Activated naive CD8-positive, alpha-beta T cell treated with anti-CD3 and anti-CD28 coated beads, Interleukin-2, amount 50 U/mL, for 16 hours (primary cell): ENCODE measurements around the gene TFF3.

Experiments
- DNase-seq: peaks from one replicate; pipeline ENCODE4 v3.0.0-alpha.2; 2020; ENCODE audit warnings: low read depth, low spot score

Gene TFF3

DNA sequence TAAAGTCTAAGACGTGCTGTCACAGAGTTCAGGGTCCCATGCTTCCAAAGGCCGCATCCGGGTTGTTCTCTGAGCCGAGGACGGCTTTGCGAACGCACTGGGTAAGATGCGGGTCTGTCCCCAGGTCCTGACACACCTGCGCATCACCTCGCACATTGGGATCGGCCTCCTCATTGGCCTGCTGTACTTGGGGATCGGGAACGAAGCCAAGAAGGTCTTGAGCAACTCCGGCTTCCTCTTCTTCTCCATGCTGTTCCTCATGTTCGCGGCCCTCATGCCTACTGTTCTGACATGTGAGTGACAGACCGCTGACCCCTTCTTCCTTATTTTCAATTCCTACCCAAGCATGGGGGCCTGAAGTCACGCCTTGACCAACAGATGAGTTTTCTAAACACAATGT lies 25.3 kb downstream of the TFF3 start:
- DNase-seq: no peak

DNA sequence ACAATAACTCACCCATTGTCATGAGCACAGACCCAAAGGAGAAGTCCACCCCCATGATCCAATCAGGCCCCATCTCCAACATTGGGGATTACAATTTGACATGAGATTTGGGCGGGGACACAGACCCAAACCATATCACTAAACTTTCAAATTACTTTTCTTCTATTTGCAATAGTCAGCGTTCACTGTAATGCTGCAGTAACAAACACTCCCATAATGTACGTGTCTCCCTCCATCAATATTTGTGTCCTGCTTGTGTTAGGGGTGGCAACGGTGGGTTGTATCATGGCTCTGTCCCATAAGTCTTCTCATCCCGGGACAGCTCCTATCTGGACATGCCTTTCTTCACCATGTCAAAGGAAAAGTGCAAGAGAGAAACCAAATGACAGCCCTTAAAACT lies 26.2 kb downstream of the TFF3 start:
- DNase-seq: no peak

DNA sequence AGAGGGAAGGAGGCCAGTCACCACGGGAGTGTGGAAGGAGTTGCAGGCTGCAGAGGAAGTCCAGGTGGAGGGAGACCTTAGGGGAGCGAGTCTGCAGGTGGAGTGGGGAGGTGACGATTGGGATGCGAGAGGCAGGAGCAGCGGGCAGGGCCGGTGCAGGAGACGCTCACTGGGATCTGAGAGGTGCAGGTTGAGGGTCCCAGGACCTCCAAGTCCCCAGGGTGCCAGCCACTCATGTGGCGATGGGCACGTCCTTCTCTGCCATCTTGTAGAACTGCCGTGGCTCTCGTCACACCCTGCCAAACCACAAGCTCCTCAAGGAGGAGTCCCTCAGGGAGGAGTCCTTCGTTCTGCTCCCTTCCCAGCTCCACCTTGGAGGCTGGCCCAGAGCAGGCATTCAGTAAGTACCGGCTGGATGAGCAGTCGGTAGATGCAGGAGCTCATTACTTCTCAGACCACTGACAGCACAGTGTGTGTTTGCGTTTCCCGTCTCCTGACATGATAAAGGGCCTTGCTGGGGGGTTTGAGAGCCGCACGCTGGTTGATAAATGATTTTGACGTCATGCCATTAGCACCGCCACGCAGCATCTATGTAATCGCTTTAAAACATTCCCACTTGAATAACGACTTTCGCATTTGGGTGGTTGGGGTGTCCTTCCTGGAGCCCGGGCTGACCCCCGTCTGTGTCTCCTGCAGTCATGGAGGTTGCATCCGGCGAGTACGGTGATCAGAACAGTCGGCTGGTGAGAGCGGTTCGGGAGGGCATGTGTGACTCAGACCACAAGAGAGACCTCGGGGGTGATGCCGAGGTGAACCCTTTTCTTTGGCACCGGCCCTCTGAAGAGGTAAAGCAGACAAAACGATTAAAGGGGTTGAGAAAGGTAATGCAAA lies 27.8 kb downstream of the TFF3 start:
- no peak for DNase-seq

DNA sequence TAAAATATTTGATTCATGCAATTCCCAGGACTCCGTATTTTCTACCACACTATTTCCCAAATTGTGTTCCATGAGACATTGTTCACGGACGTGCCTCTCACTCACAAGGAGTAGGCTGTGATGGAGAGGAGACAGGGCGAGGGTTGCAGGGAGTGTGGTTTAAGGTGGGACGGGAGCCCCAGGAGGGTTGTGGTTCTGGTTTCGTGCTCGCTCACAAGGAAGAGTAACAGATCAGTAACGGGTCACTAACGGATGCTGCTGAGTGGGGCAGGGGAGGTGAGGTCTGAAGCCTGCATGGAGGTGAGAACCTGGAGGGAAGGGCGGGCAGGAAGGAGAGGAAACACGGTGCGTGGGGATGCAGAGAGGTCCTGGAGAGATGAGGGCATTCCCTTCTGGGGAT lies 28.8 kb downstream of the TFF3 start:
- no peak for DNase-seq

DNA sequence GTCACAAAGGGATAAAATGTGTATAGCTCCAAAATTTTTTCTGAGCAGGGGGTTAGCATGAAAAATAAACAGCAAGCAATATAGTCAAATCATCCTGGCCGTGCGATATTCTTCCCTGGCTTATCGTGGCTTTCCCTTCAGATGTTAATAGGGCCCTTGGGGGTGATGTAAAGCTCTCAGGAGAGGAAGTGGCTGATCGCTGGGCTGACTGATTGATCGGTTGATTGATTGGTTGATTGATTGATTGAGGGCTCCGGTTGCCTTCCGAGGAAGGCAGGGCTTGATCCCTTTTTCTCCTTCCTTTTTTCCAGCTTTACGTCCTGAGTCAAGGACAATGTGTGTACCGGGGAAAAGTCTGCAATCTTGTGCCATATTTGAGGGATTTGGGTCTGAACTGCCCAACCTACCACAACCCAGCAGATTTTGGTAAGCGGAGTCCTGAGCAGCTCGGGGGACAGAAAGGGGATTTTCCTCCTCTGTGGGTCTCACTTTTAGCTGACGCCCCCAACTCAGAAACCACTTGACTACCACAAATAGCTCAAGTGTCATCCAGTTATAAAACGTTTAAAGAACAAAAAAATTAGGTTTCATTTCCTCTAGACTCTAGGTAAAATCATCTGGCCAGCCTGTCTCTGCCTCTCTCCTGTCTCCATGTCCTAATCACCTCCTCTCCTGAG lies 29.5 kb downstream of the TFF3 start:
- no peak for DNase-seq

DNA sequence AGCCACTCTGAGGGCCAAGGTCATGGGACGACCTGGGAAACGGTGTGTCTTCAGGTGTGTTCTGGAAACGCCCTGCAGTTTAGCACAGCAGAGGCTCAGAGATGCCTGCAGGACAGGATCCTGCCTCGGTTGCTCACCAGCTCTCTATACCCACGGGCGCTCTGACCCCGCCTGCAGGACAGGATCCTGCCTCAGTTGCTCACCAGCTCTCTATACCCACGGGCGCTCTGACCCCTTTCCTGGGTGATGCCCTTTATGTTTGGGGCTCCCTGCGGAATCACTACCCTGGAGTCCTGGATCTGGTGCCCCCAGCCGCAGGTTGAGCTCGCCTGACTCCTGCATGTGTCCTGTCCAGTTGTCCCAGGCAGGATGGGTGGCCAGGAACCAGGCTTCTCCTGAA lies 32.5 kb downstream of the TFF3 start:
- no peak for DNase-seq

- no peak for DNase-seq
Measured at GRCh38 chr21:42282021-42282420, 33.2 kb downstream of the TFF3 start.

GRCh38 chr21:42281181-42281680 lies 34.0 kb downstream of the TFF3 start:
- DNase-seq: no peak

DNA sequence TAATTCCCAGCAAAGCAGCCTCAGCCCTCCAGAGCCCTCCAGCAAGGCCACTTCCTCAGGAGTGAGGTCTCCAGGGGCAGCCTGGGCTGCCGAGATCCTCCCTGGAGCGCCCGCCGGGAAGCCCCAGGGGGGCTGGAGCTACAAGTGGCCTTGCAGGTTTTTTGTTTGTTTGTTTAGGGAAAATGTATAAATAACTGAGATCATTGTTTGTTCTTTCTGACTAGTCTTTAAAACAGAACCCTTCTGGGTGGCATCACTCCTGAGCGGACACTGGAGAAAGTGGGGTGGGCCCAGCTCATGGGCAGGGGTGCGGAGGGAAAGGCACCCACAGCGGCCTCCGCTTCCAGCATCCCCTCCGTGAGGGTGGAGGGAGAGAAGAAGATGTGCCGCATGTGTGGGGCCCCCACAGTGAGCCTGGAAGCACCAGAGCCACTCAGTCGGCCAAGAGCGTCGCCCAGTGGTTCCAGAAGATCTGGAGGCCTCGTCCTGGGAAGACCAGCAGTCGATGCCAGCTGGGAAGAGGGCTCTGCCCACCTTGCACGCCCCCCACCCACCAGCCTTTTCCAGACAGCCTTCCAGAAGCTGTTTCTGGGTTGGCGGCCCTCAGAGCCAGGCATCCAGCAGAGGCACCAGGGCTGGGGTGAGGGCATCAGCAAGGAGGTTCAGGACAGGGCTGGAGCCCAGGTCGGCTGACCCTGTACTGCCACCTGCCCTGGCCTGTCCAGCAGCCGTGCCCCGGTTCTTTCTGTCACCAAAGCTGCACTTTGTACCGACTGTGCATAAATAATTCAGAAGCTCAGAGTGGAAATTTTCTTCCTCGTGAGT lies 34.6 kb downstream of the TFF3 start:
- DNase-seq: no peak

DNA sequence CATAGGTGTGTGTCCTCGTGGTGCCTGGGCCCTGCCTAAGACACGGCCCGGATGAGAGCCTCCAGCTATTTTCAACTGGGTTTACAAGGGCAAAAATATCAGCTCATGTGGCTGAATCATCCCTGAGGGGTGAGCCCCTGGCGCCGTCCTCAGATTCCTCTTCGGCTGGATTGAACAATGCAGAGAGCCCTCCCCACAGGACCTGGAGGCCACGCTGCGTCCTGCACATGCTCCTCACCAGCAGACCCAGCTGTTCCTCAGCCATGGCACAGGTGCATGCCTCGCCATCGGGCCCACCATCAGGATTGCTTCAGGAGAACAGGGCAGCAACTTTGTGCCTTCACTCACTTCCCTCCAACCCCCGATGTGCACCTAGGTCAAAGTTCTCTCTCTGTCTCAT lies 35.3 kb downstream of the TFF3 start:
- DNase-seq: no peak

DNA sequence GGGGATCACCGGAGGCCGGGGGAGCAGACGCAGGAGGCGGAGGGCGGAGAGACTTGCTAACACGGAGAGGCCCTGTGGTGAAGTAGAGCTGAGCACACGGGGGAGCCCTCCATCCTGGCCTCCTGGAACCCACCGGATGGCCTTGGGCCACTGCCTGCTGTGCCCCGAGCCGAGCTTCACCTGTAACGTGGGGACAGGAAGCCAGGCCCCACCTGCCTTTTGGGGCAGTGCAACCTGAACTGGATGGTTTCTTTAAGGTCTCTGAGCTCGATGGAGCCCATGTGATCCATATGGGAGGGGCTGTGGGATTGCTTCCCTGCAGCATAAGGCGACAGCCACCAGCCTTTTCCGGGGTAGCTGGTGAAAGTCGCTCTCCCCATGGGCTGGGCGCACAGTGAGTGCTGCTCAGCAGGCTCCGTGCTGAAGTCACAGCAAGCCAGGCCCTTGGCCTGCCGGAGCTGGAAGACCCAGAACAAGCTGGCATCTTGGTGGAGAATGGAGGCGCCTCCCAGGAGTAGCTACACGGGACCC lies 35.8 kb downstream of the TFF3 start:
- DNase-seq: no peak

- DNase-seq: no peak
Measured at GRCh38 chr21:42278451-42279149, 36.6 kb downstream of the TFF3 start.

GRCh38 chr21:42277593-42277992 lies 37.6 kb downstream of the TFF3 start:
- DNase-seq: no peak

DNA sequence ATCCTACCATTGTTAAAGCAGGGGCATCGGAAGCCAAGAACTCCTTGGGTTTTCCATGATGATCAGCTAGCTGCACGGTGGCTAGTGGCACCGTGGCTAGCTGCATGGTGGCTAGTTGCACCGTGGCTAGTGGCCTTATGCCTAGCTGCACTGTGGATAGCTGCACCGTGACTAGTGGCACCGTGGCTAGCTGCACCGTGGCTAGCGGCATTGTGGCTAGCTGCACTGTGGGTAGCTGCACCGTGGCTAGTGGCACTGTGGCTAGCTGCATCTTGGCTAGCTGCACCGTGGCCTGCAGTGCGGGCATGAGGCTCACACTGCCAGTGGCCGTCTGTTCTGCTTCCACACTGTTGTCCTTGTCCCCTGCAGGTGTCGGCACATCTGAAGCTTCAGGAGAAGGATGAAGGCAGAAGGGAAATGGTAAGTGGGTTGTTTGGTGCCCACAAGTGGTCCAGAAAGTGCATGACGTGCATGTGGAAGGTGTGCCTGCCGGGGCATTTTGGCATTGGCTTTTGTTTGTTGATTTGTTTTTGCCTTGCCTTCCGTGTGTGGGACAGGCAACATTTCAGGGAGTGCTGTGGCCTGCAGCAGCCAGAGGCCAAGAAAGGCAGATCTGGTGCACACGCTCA lies 38.6 kb downstream of the TFF3 start:
- no peak for DNase-seq

- DNase-seq: no peak
Measured at GRCh38 chr21:42276076-42276475, 39.1 kb downstream of the TFF3 start.

DNA sequence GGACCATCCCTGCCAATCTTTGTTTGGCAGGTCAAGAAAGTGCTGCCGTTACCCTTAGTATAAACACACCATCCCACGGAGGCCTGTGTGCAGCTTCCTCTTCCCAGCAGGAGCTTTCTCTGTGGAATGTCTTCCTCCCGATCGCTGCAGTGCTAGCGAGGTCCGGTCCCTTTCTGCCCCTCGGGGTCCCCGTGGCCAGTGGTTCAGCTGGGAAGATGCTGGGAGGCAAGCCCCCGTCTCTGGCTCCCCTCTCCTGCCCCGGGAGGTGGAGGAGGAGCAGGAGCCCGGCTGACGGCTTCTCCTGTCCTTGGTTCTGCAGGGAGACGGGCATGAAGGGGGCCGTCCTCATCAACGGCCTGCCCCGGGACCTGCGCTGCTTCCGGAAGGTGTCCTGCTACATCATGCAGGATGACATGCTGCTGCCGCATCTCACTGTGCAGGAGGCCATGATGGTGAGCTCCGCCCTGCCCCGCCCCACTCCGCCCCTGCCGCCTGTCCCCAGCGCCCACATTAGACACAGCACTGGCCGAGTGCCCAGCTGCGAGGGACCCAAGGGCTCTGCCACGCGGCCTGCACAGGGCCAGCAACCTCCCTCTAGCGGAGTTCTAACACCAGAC lies 42.1 kb downstream of the TFF3 start:
- no peak for DNase-seq

GRCh38 chr21:42272109-42272962 lies 42.9 kb downstream of the TFF3 start:
- DNase-seq: no peak

GRCh38 chr21:42271065-42271464 lies 44.1 kb downstream of the TFF3 start:
- no peak for DNase-seq

GRCh38 chr21:42269386-42269785 lies 45.8 kb downstream of the TFF3 start:
- DNase-seq: no peak
